ENCODE measurements around the gene ATPAF2.
A peak's percentile ranks its signal among the peaks of the same experiment; 100 is the strongest.

Gene ATPAF2

DNA sequence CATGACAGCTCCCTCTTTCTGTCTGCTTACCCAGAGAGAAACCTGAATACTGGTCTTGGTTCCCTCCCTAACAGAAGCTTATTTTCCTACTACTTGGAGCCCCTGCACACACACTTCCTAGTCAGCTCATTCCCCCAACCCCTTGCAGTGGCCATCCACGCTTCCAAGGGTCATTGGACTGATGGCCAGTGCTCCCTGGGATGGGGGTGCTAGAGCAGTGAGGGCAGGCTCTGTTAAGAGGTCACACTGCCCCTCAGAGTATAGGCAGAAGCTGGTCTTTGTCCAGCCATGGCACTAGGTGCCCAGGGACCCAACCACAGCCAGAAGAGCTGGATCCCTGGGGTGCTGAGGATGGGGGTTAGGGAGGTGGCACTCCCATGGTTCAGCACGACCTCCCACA lies 53.8 kb downstream of the ATPAF2 start:
- DNase-seq: no peak

DNA sequence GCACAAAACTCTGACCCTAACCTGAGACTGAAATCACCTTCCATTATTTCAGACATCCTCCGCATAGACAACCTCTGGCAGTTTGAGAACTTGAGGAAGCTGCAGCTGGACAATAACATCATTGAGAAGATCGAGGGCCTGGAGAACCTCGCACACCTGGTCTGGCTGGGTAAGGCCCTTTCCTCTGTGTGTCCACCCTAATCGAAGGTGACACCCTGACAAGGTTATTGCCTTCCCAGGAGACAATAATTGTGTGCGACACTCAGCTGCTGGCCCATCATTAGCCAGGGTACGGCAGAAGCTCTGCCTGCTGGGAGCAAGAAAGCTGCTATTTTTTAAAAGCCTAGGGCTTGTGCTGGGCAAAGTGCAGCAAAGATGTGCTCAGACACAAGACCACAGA lies 55.2 kb downstream of the ATPAF2 start:
- DNase-seq: no peak

DNA sequence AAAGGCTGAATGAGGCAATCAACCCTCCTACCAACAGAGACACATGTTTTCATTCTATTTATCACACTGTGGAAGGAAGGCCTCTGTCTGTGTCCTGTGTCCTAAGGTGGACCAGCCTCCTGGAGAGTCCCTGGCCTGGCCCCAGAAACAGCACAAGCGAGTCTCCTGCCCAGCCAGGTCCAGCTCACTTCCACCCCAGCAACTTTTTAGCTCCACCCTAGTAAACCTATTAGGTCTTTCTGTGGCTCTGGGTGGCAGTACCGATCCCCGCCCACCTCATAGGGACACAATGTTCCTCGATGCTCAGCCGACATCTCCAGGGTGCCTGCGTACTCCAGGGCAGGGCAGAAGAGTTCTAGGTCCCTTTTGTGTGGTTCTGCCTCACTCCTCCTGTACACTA lies 55.6 kb downstream of the ATPAF2 start:
- no peak for DNase-seq

DNA sequence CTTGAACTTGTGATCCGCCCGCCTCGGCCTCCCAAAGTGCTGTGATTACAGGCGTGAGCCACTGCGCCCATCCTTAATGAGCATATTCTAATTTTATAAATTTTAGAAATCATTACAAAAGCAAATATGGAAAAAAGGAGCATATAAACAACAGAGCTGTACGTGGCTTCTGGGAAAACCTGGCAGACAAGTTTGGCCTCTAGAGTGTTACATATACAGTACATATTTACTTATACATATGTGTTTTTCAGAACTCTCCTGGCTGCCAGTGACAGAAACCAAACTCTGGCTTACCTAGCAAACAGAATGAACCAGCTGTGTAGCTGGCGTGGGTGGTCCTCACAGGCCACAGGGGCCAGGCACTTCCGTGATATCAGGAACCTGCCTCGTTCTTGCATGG lies 56.2 kb downstream of the ATPAF2 start:
- no peak for DNase-seq

DNA sequence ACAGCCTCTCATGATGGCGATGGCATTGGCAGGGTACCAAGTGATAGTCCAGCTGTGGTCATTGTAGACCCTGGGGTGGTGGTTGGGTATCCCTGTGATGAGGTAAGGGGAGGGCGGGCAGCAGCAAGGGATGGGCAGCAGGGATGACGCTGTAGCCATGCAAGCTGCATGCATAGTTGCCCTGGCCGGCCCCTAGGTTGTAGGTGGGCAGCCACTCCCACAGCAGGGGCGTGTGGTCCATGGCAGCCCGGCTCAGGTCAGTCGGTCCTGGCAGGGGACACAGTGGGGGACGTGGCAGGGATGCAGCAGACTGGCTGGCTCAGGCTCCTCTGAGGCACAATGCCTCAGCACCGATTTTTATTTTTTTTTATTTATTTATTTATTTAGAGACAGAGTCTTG lies 57.6 kb downstream of the ATPAF2 start:
- DNase-seq: no peak

DNA sequence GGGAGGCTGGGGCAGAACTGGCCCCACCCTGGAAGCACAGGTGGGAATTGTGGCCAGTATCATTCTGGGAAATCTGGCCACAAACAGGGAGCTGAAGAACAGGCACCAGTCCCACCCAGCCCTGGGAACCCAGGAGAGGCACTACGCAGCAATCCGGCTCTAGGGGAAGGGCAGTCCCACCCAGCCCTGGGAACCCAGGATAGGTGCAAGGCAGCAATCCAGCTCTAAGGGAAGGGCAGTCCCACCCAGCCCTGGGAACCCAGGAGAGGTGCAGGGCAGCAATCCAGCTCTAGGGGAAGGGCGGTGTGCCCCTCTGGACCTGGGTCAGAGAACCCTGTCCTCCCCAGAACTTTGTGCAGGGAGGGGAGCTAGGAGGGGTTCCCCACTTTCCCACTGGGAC lies 59.2 kb downstream of the ATPAF2 start:
- DNase-seq: no peak

DNA sequence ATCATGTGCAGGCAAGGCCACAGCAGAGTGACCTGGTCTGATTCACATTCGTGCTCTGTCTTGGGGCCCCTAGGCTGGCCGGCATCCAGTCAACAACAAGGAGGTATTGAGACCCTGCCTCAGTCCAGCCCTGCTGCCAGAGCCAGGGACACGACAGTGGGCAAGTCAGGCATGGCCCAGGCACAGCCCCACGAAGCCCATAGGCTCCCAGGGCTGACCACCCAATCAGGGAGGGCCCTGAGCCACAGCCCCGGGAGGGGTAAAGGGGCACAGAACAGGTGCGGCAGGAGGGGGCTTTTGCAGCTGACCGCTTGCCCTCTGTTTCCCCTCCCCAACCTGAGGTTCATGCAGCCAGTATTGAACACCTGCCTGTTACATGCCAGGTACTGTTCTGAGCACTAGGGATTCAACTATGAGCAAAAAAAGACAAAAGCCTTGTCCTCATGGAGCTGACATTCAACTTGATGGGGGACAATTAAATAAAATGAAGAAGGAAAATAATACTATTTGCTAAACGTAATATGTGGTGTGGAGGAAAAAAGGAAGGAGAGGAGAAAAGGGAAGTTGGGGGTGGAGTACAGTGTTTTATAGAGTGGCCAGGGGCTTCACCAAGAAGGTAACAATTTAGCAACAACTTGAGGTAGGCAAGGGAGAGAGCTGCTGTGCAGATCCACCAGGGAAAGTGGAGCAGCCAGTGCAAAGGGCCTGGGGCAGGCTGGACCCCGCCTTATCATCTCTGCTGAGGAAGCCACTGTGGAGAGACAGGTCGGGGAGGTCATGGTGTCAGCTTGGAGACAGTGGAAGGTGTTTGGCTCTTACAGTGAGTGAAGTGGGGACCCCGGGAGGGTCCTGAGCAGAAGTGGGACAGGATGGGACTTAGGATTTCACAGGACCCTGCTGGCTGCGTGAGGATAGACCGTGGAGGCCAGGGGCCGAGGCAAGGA lies 60.2 kb downstream of the ATPAF2 start:
- DNase-seq: no peak

DNA sequence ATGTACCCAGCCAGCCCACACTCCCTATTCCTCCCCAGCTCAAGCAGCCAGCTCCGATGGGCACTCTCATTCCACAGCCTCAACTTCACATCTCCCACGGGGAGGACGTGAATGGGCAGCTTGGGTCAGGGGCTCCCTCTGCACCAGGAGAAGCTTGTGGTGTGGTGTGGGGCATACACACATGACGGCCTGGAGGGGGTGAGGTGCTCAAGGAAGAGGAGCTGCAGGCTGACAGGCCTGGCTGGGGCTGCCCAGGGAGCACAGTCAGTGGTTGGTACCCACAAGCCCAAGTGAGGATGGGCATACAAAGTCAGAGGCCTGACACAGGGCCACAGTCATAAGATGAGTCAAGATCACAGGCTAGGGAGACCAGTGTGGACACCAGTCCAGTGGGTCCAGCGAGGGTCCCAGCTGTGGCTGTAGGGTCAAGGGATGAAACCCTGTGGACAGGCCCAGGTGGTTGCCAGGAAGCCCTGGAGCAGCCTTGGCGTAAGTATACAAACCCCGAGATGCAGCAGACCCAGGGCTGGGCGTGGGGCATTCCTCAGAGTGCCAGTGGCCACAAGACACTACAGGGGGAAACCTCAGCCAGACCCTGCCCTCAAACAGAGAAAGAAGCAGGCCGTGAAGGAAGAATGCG lies 61.9 kb downstream of the ATPAF2 start:
- DNase-seq: no peak

DNA sequence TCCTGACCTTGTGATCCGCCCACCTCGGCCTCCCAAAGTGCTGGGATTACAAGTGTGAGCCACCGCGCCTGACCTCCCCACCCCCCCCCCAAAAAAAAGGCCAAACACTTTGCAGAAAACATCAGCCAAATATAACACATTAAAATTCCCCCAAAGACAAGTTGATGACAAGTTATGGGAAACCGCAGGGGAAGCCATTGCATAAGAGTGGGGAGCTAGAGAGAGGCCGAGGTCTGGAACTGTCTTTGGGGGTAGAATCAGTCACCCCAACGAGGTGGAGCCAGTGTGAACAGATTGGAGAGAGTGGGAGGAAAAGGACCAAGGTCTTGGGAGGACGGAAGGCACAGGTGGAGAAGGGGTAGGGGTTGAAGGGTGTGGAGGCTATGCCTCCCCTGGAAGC lies 63.5 kb downstream of the ATPAF2 start:
- no peak for DNase-seq

DNA sequence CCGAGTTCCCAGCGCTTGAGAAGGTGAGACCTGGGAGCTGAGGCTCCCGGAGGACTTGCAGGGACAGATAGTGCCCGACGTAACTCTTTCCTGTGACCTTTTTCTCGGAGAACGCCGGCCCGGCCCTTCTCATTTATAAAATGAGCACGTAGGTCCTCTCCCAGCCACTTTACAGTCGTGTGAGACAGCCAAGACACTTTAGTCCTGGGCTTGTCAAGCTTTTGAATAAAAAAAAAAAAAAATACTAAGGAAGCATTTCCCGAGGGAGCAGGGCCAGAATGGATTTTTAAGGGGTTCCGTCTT lies 66.1 kb downstream of the ATPAF2 start:
- DNase-seq: no peak

DNA sequence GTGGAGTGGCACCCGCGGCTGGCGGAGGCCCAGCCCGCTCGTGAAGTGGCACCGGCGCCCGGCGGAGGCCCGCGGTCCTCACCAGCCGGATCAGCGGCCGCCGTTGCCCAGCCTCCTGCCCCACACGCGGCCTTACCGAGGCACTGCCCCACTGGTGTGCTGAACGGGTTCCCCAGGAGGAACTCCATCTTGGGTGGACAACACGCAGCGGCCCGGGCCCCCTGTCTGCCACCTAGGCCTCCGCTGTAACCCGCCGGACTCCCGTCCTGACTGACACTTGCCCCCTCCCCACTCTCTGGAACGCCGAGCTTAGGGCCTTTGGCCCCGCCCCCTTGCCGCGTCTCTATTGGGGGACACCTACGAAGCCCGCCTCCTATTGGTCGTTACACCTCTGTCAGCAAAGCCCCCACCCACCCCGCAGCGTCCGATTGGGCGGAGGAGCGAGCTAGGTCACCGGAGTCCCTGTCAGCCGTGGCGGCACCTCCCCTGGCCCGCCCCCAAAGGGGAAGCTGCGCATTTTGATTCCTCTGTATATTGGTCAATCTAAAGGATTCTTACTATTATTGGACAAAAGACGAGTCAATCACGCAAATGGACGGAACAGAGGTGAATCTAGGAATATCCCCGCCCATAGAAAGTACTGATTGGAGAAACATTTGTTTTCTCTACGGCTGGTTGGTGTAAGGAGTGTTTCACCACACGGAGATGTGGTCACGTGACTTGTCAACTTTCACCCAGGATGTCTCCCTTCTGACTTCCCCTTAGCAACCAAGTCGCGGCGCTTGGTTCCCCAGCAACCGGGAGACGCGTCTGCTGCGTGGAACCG lies 66.6 kb downstream of the ATPAF2 start, which contains the start of the genes DRC3 and TOM1L2:
DRC3 (plus strand) TSS at position 737 of the 826 bp plus-strand sequence. CDS start 4,737 bp downstream, outside the sequence.
TOM1L2 (minus strand) TSS at position 275 of the 826 bp plus-strand sequence; CDS start at position 188, 87 bp downstream.
- peak; percentile 100 for DNase-seq

DNA sequence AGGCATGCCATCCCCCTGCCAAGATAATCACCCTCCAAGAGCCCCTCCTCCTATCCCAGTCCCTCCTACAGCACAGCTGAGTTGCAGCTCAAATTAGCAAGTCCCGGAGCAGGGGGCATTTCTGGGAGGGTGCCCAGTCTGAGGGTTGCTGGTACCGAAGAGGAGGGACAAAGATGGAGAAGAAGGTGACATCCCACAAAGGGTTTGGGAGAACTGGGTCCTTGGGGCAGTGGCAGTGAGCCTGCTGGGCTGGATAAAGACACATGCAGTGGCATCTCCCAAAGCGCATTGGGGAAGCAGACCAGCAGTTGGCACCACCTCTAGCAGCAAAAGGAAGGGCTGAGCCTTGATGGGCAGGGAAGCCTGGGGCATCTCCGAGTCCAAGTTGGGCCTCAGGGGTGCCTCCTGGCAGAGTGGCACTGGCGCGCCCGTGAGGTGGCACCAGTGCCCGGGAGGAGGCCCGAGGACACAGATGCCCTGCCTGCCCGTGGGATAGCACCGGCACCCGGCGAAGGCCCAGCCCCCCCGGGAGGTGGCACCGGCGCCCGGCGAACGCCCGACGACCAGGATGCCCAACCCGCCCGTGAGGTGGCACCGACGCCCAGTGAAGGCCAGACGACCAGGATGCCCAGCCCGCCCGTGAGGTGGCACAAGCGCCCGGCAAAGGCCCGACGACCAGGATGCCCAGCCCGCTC lies 67.4 kb downstream of the ATPAF2 start:
- no peak for DNase-seq

DNA sequence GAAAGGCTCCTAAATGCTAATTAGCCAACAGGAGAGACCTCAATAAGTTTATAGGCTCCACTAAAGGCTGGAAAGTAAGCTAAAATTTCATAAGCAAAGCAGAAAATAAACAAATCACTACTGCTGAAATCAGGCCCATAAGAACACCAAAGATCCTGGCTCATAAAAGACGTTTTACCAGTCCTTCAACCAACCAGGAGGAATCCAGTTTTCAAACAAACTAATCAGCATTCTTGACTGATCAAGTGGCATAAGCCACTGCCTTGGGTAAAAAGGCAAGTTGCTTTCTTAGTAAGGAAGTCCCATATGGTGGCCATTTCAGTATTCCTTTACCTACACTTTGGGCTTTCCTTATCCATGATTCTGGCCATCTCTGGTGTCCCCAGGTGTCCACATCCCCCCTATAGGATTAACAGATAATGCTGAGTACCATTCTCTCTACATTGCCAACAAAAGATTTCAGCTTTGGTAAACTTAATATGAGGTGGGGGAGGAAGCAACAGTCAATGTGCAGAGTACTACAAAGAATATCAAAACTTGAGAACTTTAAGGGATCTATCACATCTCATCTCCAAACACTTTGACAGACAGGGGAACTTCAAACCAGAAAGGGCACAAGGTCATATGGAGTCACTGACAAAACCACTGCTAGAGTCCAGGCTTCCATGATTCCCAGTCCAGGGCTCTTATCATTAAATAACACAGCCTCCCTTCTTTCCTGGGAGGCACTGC lies 68.1 kb downstream of the ATPAF2 start:
- no peak for DNase-seq

All from fibroblast of upper back skin (primary cell).